ENCODE results near the gene KIR2DL1.
"Not testable (repeated sequence)": the region's sequence is repeated elsewhere in the genome, so short reads cannot be mapped to it uniquely, and the experiment has no call there.

Gene KIR2DL1

DNA sequence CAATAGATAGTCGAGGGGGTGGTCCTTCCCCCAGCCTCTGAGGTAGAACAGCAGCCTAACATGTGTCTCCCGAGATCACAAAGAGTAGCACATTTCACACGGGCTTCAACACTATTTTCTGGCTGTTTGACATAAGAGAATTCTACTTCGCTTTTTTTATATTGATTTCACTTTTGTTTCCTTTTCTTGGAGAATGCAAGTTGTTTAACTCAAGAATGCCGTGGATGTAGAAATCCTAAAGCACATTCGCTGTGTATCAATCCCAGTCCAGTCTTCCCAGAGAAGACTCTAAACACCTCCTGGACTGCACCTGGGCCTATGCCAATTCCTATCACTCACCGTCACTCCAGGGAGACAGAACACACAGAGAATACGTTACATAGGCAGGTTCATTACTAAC, 58.5 kb downstream of the KIR2DL1 start:
- DNase-seq, result not testable (repeated sequence)

DNA sequence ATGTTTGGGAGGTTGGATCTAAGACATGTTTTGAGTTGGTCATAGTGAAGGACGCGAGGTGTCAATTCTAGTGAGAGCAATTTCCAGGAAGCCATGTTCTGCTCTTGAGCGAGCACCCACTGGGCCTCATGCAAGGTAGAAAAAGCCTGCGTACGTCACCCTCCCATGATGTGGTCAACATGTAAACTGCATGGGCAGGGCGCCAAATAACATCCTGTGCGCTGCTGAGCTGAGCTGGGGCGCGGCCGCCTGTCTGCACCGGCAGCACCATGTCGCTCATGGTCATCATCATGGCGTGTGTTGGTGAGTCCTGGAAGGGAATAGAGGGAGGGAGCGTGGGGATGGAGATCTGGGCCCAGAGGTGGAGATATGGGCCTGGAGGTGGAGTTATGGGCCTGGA, 62.9 kb downstream of the KIR2DL1 start, which contains the start of gene KIR2DS4:
TSS of gene KIR2DS4 (plus strand) at position 181 of the 400 bp plus-strand sequence.
- DNase-seq, result not testable (repeated sequence)

All from GF-D8 (cell line).